ENCODE results near the gene AMFR. TPM values are rescaled to one million over a fixed set of nuclear protein-coding genes. Genes with fewer than 3 reads are reported as not detected.

The AMFR gene
- total RNA-seq, 1 donor from 2014 or later, result 90.7 TPM

DNA sequence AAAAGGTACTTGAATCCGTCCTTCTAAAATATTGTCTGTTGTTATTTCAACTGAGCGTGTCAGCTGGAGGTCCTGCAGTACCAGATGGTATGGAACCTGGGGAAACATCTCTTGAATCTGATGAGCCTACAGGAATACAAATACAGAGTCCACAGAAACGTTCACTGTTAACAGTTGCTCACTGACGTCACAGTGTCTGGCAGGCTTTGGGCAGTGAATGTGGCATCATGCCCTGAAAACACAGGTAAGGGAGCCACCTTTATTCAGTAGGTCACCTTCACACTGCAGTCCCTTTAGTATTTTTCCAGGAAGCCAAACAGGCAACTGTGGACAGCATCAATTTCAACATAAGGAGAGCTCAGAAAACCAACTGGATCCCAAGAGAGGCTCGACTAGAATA lies 56.1 kb downstream of the AMFR start:
- Mint-ChIP-seq H3K4me1 (ENCODE audit: unreplicated experiment) (peaks cover 3% of the 10 kb centered on the region), H3K9me3 (ENCODE audit: unreplicated experiment) (no peaks in the 10 kb centered on the region), H3K27me3 (ENCODE audit: unreplicated experiment) (peaks cover 4% of the 10 kb centered on the region), H3K36me3 (ENCODE audit: low read depth, unreplicated experiment) (peaks cover 28% of the 10 kb centered on the region), H3K27ac (ENCODE audit: unreplicated experiment) (no peak overlapping the region), H3K4me3 (ENCODE audit: unreplicated experiment) (no peak overlapping the region)
- TF ChIP-seq, protein P1, sequence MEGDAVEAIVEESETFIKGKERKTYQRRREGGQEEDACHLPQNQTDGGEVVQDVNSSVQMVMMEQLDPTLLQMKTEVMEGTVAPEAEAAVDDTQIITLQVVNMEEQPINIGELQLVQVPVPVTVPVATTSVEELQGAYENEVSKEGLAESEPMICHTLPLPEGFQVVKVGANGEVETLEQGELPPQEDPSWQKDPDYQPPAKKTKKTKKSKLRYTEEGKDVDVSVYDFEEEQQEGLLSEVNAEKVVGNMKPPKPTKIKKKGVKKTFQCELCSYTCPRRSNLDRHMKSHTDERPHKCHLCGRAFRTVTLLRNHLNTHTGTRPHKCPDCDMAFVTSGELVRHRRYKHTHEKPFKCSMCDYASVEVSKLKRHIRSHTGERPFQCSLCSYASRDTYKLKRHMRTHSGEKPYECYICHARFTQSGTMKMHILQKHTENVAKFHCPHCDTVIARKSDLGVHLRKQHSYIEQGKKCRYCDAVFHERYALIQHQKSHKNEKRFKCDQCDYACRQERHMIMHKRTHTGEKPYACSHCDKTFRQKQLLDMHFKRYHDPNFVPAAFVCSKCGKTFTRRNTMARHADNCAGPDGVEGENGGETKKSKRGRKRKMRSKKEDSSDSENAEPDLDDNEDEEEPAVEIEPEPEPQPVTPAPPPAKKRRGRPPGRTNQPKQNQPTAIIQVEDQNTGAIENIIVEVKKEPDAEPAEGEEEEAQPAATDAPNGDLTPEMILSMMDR (IDR thresholded peaks at IDR 0.05; ENCODE audit: unreplicated experiment), result no peak
- no peak for DNase-seq (ENCODE audit: low spot score)

DNA sequence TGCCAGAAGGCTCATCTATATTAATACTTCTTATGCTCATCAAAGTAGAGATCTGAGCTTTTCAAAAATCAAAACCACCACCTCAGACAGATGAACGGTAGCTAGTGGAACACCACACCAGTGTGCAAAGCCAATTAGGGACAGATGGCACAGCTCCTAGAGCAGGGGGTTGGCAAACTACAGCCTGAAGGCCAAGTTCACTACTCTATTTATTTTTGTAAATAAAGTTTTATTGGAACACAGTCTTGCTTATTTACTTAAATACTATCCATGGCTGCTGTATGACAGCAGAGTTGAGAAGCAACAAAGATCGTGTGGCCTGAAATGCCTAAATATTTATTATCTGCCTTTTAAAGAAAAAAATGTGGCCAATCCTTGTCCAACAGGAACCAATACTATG lies 56.8 kb downstream of the AMFR start:
- Mint-ChIP-seq H3K9me3 (ENCODE audit: unreplicated experiment) (no peaks in the 10 kb centered on the region), H3K4me1 (ENCODE audit: unreplicated experiment) (peaks cover 3% of the 10 kb centered on the region), H3K36me3 (ENCODE audit: low read depth, unreplicated experiment) (peaks cover 28% of the 10 kb centered on the region), H3K27me3 (ENCODE audit: unreplicated experiment) (peaks cover 4% of the 10 kb centered on the region), H3K4me3 (ENCODE audit: unreplicated experiment) (no peak overlapping the region), H3K27ac (ENCODE audit: unreplicated experiment) (no peak overlapping the region)
- TF ChIP-seq, protein P1 (IDR thresholded peaks at IDR 0.05; ENCODE audit: unreplicated experiment), result no peak
- no peak for DNase-seq (ENCODE audit: low spot score)

DNA sequence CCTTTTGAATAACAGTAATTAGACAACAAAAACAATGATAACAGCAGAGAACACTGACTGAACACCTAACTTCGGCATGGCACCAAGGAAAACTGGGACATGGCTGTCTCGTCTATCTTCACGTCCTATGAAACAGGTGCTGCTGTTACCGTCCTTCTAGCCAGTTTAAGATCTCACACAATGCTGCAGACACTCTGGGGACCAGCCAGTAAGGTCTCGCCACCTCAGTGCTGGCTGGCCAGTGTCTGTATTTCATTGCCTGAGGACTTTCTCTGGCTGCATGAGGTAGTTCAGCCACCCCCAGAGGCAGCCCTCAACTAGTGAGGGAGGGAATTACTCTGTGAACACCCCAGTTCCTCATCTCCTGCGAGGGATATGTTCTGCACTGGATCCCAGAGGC lies 57.6 kb downstream of the AMFR start:
- peaks cover 3% of the 10 kb centered on the region for H3K4me1 Mint-ChIP-seq (ENCODE audit: unreplicated experiment)
- H3K9me3 Mint-ChIP-seq (ENCODE audit: unreplicated experiment), result no peaks in the 10 kb centered on the region
- H3K4me3 Mint-ChIP-seq (ENCODE audit: unreplicated experiment), result no peak overlapping the region
- no peak for DNase-seq (ENCODE audit: low spot score)
- peaks cover 31% of the 10 kb centered on the region for H3K36me3 Mint-ChIP-seq (ENCODE audit: low read depth, unreplicated experiment)
- H3K27me3 Mint-ChIP-seq (ENCODE audit: unreplicated experiment), result peaks cover 4% of the 10 kb centered on the region
- TF ChIP-seq, protein P1 (IDR thresholded peaks at IDR 0.05; ENCODE audit: unreplicated experiment), result no peak
- no peak overlapping the region for H3K27ac Mint-ChIP-seq (ENCODE audit: unreplicated experiment)

DNA sequence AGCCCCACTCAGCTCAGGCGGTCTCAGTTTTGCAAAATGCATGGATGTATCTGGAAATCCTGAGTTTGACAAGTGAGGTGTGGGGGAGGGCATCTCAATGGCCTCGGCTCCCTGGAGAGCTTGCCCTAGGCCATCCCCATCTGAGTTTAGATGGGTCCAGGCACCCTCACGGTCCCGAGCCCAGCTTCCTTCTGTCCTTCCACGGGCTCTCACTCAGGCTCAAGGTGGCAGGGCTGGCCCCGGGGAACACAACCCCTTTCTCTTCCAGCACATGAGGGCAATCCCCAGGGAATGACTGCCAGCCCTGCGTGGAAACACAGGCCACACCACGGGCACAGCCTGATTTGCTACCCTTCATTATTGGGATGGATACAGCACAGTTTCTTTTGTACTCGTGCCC lies 58.4 kb downstream of the AMFR start:
- TF ChIP-seq, protein P1 (IDR thresholded peaks at IDR 0.05; ENCODE audit: unreplicated experiment), result no peak
- Mint-ChIP-seq H3K4me1 (ENCODE audit: unreplicated experiment) (peaks cover 3% of the 10 kb centered on the region), H3K4me3 (ENCODE audit: unreplicated experiment) (no peak overlapping the region), H3K36me3 (ENCODE audit: low read depth, unreplicated experiment) (peaks cover 32% of the 10 kb centered on the region), H3K27ac (ENCODE audit: unreplicated experiment) (no peak overlapping the region), H3K27me3 (ENCODE audit: unreplicated experiment) (peaks cover 9% of the 10 kb centered on the region), H3K9me3 (ENCODE audit: unreplicated experiment) (no peaks in the 10 kb centered on the region)
- no peak for DNase-seq (ENCODE audit: low spot score)

DNA sequence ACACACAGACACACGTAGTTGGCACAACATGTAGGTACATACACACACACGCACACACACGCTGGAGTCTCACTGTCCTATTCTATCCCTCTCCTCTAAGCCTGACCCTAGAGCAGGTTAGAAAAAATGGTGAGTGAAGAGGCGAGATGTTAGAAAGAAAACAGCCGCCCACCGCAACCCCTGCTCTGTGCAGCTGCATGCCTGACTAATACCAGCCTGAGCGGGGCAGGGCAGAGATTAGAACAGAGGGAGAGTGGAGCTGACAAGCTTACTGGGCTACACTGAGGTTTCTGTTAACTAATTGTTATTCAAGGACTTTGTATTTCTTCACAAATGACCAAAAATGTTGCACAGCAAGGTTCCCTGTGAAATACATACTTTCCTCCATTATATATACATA lies 59.8 kb downstream of the AMFR start:
- peaks cover 6% of the 10 kb centered on the region for H3K4me1 Mint-ChIP-seq (ENCODE audit: unreplicated experiment)
- H3K4me3 Mint-ChIP-seq (ENCODE audit: unreplicated experiment), result no peak overlapping the region
- peaks cover 9% of the 10 kb centered on the region for H3K27me3 Mint-ChIP-seq (ENCODE audit: unreplicated experiment)
- DNase-seq (ENCODE audit: low spot score), result no peak
- H3K9me3 Mint-ChIP-seq (ENCODE audit: unreplicated experiment), result no peaks in the 10 kb centered on the region
- no peak overlapping the region for H3K27ac Mint-ChIP-seq (ENCODE audit: unreplicated experiment)
- TF ChIP-seq, protein P1 (IDR thresholded peaks at IDR 0.05; ENCODE audit: unreplicated experiment), result no peak
- H3K36me3 Mint-ChIP-seq (ENCODE audit: low read depth, unreplicated experiment), result peaks cover 32% of the 10 kb centered on the region

All from endothelial cell (in vitro differentiated cells).